Activated naive CD8-positive, alpha-beta T cell treated with anti-CD3 and anti-CD28 coated beads, Interleukin-2, amount 10 ng/mL, durations not matched to agents 7 days and 5 days (primary cell): Measurements from ENCODE around the gene NCK2. TPM values are rescaled to one million over a fixed set of nuclear protein-coding genes. Genes with fewer than 3 reads are reported as not detected.
"Not testable (repeated sequence)": the region's sequence is repeated elsewhere in the genome, so short reads cannot be mapped to it uniquely, and the experiment has no call there.

Experiments used
- ATAC-seq: fragments of 150-1000 bp; cut with Tn5 transposase; one replicate; pipeline ENCODE4 v1.10.0; 2021; ENCODE audit warnings: low read depth, moderate library complexity
- POLR2A ChIA-PET: fragments of 350-600 bp; sonication (Branson Sonifier 250); formaldehyde crosslinking; loops from one replicate; lab custom pipeline; 2021; ENCODE audit warnings: antibody characterized with exemption; lab: Charles Lee
- DNase-seq: peaks from one replicate; pipeline ENCODE4 v3.0.0; 2021
- H3K27ac Mint-ChIP-seq: one replicate; pipeline ENCODE4 v1.8.0; 2022; ENCODE audit warnings: mild to moderate bottlenecking, mixed read lengths
- H3K27me3 Mint-ChIP-seq: one replicate; pipeline ENCODE4 v1.8.0; 2022; ENCODE audit warnings: mild to moderate bottlenecking, moderate library complexity, mixed read lengths
- H3K36me3 Mint-ChIP-seq: one replicate; pipeline ENCODE4 v1.8.0; 2021; ENCODE audit warnings: mild to moderate bottlenecking, mixed read lengths
- H3K4me1 Mint-ChIP-seq: one replicate; pipeline ENCODE4 v1.8.0; 2021; ENCODE audit warnings: mixed read lengths
- H3K4me3 Mint-ChIP-seq: one replicate; pipeline ENCODE4 v1.8.0; 2022; ENCODE audit warnings: mild to moderate bottlenecking, moderate library complexity, mixed read lengths
- H3K9me3 Mint-ChIP-seq: one replicate; pipeline ENCODE4 v1.8.0; 2021; ENCODE audit warnings: mixed read lengths
- total RNA-seq, 2 experiments: library from RNA; stranded (reverse); gene quantifications; one replicate each; pipeline ENCODE4 v1.2.3, GENCODE V29; 2021

The NCK2 gene
- total RNA-seq, 2 experiments from 2014 or later: 69.6 to 70.0 TPM

DNA sequence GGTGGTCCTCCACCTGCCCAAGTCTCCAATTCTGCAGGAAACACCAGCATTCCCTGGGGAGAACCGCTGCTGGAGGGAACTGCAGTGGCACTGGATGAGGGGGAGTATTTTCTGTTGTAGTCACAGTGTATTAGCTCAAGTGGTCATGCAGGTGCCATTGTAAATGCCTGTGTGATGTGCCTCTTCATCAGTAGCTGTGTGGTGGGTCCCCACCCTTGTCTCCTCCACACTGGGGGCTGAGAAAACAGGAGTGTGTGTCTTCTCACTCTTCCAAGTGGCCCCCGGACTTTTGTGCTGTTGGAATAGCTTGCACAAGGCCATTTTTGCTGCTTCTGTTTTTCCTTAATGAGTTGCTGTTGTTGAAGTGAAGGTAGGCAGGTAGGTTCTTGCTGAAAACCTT, 8.7 kb downstream of the NCK2 start:
- Mint-ChIP-seq H3K9me3 (no peaks in the 10 kb centered on the region), H3K36me3 (peaks cover 45% of the 10 kb centered on the region), H3K4me3 (peak overlapping the region; percentile 58), H3K27ac (peak overlapping the region; percentile 85), H3K27me3 (no peaks in the 10 kb centered on the region), H3K4me1 (peaks cover 79% of the 10 kb centered on the region)
- ATAC-seq (no peak), DNase-seq (no peak)
- POLR2A ChIA-PET: interaction anchor here (0.7 to 2.8 kb wide), 8 partner anchors 8 to 45 kb away, joined by 3 to 9 read pairs (median 6); no protein-coding TSS in a partner anchor

GRCh38 chr2:105754011-105754410, 9.3 kb downstream of the NCK2 start:
- H3K4me3 Mint-ChIP-seq: peak overlapping the region; percentile 58
- peak overlapping the region; percentile 85 for H3K27ac Mint-ChIP-seq
- peaks cover 47% of the 10 kb centered on the region for H3K36me3 Mint-ChIP-seq
- POLR2A ChIA-PET: interaction anchor here (0.7 to 2.8 kb wide), 8 partner anchors 8 to 44 kb away, joined by 3 to 9 read pairs (median 6); no protein-coding TSS in a partner anchor
- no peak for DNase-seq
- H3K27me3 Mint-ChIP-seq: no peaks in the 10 kb centered on the region
- ATAC-seq: peak; percentile 78
- peaks cover 75% of the 10 kb centered on the region for H3K4me1 Mint-ChIP-seq
- no peaks in the 10 kb centered on the region for H3K9me3 Mint-ChIP-seq

GRCh38 chr2:105754994-105755393, 10.3 kb downstream of the NCK2 start:
- POLR2A ChIA-PET: interaction anchor here (0.6 to 4.3 kb wide), 7 partner anchors 9 to 102 kb away, joined by 3 to 33 read pairs (median 7); no protein-coding TSS in a partner anchor
- Mint-ChIP-seq H3K4me1 (peaks cover 75% of the 10 kb centered on the region), H3K36me3 (peaks cover 46% of the 10 kb centered on the region), H3K4me3 (peak overlapping the region; percentile 58), H3K27ac (peak overlapping the region; percentile 85), H3K9me3 (no peaks in the 10 kb centered on the region), H3K27me3 (no peaks in the 10 kb centered on the region)
- no peak for ATAC-seq
- no peak for DNase-seq

DNA sequence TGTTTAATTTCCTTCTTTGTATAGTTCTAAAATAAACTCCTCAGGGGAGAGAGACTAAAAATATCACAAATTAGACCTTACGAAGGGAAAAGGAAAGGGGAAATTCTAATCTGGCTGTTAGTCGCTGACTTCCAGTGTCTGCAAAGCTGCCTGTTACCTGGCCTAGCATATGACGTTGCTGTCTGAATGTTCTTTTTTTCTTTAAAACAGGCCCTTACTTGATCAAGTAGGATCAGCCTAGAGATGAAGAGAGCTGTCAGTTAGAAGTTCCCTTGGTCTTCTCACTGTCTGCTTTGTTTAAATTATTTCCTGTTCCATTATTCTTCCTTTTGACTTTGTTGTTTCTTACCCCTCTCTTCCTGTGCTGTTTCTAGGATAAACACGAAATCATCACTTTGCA, 11.2 kb downstream of the NCK2 start:
- peak; percentile 40 for ATAC-seq
- peaks cover 40% of the 10 kb centered on the region for H3K36me3 Mint-ChIP-seq
- no peak for DNase-seq

DNA sequence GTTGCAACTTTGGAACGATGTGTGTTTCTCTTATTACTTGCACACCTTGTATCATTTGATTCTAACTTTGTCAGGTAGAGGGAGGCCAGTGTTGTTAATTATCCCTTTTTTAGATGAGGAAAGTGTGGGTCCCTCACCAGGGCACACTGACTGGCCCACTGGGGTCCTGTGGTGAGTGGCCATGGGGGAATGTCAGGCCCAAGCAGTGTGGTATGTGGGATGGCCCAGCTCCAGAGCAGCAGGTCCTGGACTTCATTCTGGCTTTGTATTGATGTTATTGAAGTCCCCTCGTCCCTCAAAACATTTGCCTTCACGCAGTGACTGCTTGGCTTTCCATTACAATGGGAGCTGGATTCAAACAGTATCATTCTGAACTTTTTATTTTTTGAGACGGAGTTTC, 11.7 kb downstream of the NCK2 start:
- H3K27me3 Mint-ChIP-seq: no peaks in the 10 kb centered on the region
- peaks cover 35% of the 10 kb centered on the region for H3K36me3 Mint-ChIP-seq
- no peaks in the 10 kb centered on the region for H3K9me3 Mint-ChIP-seq
- H3K4me1 Mint-ChIP-seq: peaks cover 73% of the 10 kb centered on the region
- POLR2A ChIA-PET: interaction anchor here (1.4 to 4.3 kb wide), 2 partner anchors 10 to 21 kb away, joined by 7 to 33 read pairs; no protein-coding TSS in a partner anchor
- DNase-seq: no peak
- peak overlapping the region; percentile 58 for H3K4me3 Mint-ChIP-seq
- peak overlapping the region; percentile 85 for H3K27ac Mint-ChIP-seq
- no peak for ATAC-seq

More for the DNA sequence above, 11.2 kb downstream of the NCK2 start:
- Mint-ChIP-seq H3K4me3 (peak overlapping the region; percentile 58), H3K27me3 (no peaks in the 10 kb centered on the region), H3K9me3 (no peaks in the 10 kb centered on the region), H3K4me1 (peaks cover 74% of the 10 kb centered on the region), H3K27ac (peak overlapping the region; percentile 85)
- POLR2A ChIA-PET: interaction anchor here (1.4 to 4.3 kb wide), 2 partner anchors 9 to 22 kb away, joined by 7 to 33 read pairs; no protein-coding TSS in a partner anchor

- Mint-ChIP-seq H3K4me1 (peaks cover 73% of the 10 kb centered on the region), H3K36me3 (peaks cover 32% of the 10 kb centered on the region), H3K4me3 (peak overlapping the region; percentile 67), H3K27ac (peak overlapping the region; percentile 85)
- H3K27me3 Mint-ChIP-seq, DNase-seq, ATAC-seq, H3K9me3 Mint-ChIP-seq: not testable (repeated sequence)
- POLR2A ChIA-PET: interaction anchor here (4.3 kb wide), 1 partner anchor 10 kb away, joined by 33 read pairs; no protein-coding TSS in a partner anchor
These were observed 12.2 kb downstream of the NCK2 start for GRCh38 chr2:105756865-105757264.

- Mint-ChIP-seq H3K4me1 (peaks cover 78% of the 10 kb centered on the region), H3K9me3 (no peaks in the 10 kb centered on the region), H3K4me3 (peak overlapping the region; percentile 67), H3K36me3 (peaks cover 32% of the 10 kb centered on the region), H3K27me3 (no peaks in the 10 kb centered on the region), H3K27ac (peak overlapping the region; percentile 85)
- POLR2A ChIA-PET: interaction anchor here (1.1 to 4.3 kb wide), 2 partner anchors 11 to 26 kb away, joined by 3 to 33 read pairs; no protein-coding TSS in a partner anchor
- ATAC-seq: no peak
- no peak for DNase-seq
These were observed 12.7 kb downstream of the NCK2 start for GRCh38 chr2:105757433-105757832.

- POLR2A ChIA-PET: no interaction called here
- Mint-ChIP-seq H3K4me1 (peaks cover 65% of the 10 kb centered on the region), H3K4me3 (no peak overlapping the region), H3K27me3 (no peaks in the 10 kb centered on the region), H3K9me3 (no peaks in the 10 kb centered on the region), H3K27ac (peak overlapping the region; percentile 62), H3K36me3 (peaks cover 18% of the 10 kb centered on the region)
- DNase-seq (no peak), ATAC-seq (no peak)
These were observed 15.5 kb downstream of the NCK2 start for GRCh38 chr2:105760191-105760590.

GRCh38 chr2:105760639-105761337, 16.1 kb downstream of the NCK2 start:
- DNase-seq: no peak
- Mint-ChIP-seq H3K27me3 (no peaks in the 10 kb centered on the region), H3K9me3 (no peaks in the 10 kb centered on the region), H3K36me3 (peaks cover 18% of the 10 kb centered on the region), H3K27ac (peak overlapping the region; percentile 62), H3K4me3 (no peak overlapping the region), H3K4me1 (peaks cover 64% of the 10 kb centered on the region)
- POLR2A ChIA-PET: no interaction called here
- no peak for ATAC-seq

DNA sequence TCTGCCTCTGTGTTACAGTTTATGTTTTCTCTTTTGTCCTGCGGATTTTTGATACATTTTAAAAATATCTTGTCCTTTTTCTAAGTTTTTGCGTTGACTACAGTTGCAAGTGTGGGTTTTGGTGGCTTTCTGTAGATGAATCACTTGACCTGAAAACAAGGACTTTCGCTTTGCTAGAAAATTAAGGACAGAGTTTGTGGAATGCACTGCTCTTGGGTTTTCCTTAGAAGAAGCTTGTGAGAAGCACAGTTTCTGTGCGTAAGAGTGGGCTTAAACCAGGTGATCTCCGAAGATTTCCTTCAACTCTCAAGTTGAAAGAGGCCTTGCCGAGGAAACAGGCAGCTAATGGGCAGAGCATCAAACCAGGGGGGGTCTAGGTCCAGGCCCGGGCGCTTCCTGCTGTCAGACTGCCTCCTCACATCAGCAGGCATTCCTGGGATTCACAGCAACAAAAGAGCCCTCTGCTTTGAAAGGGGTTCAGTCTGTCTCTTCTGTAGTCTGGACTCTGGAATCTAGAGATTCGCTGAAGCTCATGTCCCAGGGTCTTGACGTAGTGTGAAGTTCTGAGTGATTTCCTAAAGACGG, 17.3 kb downstream of the NCK2 start:
- Mint-ChIP-seq H3K4me3 (peak overlapping the region; percentile 25), H3K27ac (peak overlapping the region; percentile 30), H3K9me3 (no peaks in the 10 kb centered on the region), H3K4me1 (peaks cover 63% of the 10 kb centered on the region), H3K36me3 (peaks cover 23% of the 10 kb centered on the region), H3K27me3 (no peaks in the 10 kb centered on the region)
- ATAC-seq: no peak
- POLR2A ChIA-PET: interaction anchor here (0.6 kb wide), 1 partner anchor 154 kb away, joined by 3 read pairs; no protein-coding TSS in a partner anchor
- DNase-seq: no peak

- no peak overlapping the region for H3K4me3 Mint-ChIP-seq
- H3K9me3 Mint-ChIP-seq: no peaks in the 10 kb centered on the region
- ATAC-seq (no peak), DNase-seq (no peak)
- peaks cover 28% of the 10 kb centered on the region for H3K36me3 Mint-ChIP-seq
- peak overlapping the region; percentile 38 for H3K27ac Mint-ChIP-seq
- POLR2A ChIA-PET: interaction anchor here (1.3 kb wide), 1 partner anchor 14 kb away, joined by 3 read pairs; no protein-coding TSS in a partner anchor
- peaks cover 64% of the 10 kb centered on the region for H3K4me1 Mint-ChIP-seq
- no peaks in the 10 kb centered on the region for H3K27me3 Mint-ChIP-seq
These were observed 18.4 kb downstream of the NCK2 start for GRCh38 chr2:105763076-105763475.

DNA sequence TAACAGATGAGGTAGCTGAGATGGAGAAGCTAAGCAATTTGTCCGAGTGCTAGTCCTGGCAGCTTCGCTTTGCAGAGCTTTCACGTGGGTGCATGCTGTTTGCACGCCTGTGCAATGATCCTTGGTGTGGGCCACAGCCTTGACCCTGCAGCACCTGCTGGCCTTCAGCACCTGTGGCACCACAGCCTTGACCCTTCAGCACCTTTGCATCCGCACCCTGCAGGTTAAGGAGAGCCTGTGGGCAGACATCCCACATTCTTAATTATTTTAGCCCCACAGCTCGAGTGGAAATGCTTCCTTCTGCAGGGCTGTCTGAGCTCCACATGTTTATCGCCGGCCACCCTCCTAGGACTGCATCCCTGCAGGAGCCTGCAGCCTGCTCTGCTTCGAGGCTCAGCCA, 19.3 kb downstream of the NCK2 start:
- H3K27me3 Mint-ChIP-seq: no peaks in the 10 kb centered on the region
- POLR2A ChIA-PET: interaction anchor here (0.7 to 2.8 kb wide), 4 partner anchors 11 to 427 kb away, joined by 3 to 11 read pairs (median 3); no protein-coding TSS in a partner anchor
- H3K36me3 Mint-ChIP-seq: peaks cover 31% of the 10 kb centered on the region
- peak overlapping the region; percentile 42 for H3K27ac Mint-ChIP-seq
- DNase-seq: no peak
- ATAC-seq: no peak
- H3K4me3 Mint-ChIP-seq: no peak overlapping the region
- H3K4me1 Mint-ChIP-seq: peaks cover 67% of the 10 kb centered on the region
- no peaks in the 10 kb centered on the region for H3K9me3 Mint-ChIP-seq
